Fibroblast of peridontal ligament (primary cell): ENCODE results near the gene IGF2BP3.
"Not testable (repeated sequence)": the region's sequence is repeated elsewhere in the genome, so short reads cannot be mapped to it uniquely, and the experiment has no call there.

Source experiments
- DNase-seq: peaks from one replicate; pipeline ENCODE4 v3.0.0-alpha.2; 2010; ENCODE audit errors: extremely low read depth

IGF2BP3 gene

GRCh38 chr7:23470330-23471105, at the start of gene IGF2BP3:
Gene IGF2BP3, minus strand, starts transcription at chr7:23470491. Its CDS starts 381 bp downstream, at chr7:23470110.
- DNase-seq, result peak; percentile 86

GRCh38 chr7:23514755-23515154, 44.5 kb upstream of the IGF2BP3 start:
- DNase-seq, result no peak

- not testable (repeated sequence) for DNase-seq
Observed at GRCh38 chr7:23513746-23514145, 43.5 kb upstream of the IGF2BP3 start.

- DNase-seq, result no peak
Observed at GRCh38 chr7:23494009-23494408, 23.7 kb upstream of the IGF2BP3 start.

GRCh38 chr7:23491502-23491901, 21.2 kb upstream of the IGF2BP3 start:
- DNase-seq, result no peak

- peak; percentile 41 for DNase-seq
Observed at GRCh38 chr7:23490357-23491135, 20.3 kb upstream of the IGF2BP3 start.

- not testable (repeated sequence) for DNase-seq
Observed at GRCh38 chr7:23488714-23489113, 18.4 kb upstream of the IGF2BP3 start.

GRCh38 chr7:23487670-23488069, 17.4 kb upstream of the IGF2BP3 start:
- no peak for DNase-seq

GRCh38 chr7:23486002-23486773, 15.9 kb upstream of the IGF2BP3 start:
- no peak for DNase-seq

- no peak for DNase-seq
Observed at GRCh38 chr7:23482686-23483085, 12.4 kb upstream of the IGF2BP3 start.

- DNase-seq, result no peak
Observed at GRCh38 chr7:23477962-23478866, 7.9 kb upstream of the IGF2BP3 start.

GRCh38 chr7:23477157-23477499, 6.8 kb upstream of the IGF2BP3 start:
- no peak for DNase-seq

GRCh38 chr7:23476286-23477156, 6.2 kb upstream of the IGF2BP3 start:
- no peak for DNase-seq

- DNase-seq, result no peak
Observed at GRCh38 chr7:23475576-23475839, 5.2 kb upstream of the IGF2BP3 start.

GRCh38 chr7:23474829-23475575, 4.7 kb upstream of the IGF2BP3 start:
- peak; percentile 53 for DNase-seq

GRCh38 chr7:23474094-23474828, 4.0 kb upstream of the IGF2BP3 start:
- peak; percentile 83 for DNase-seq

GRCh38 chr7:23473844-23474093, 3.5 kb upstream of the IGF2BP3 start:
- DNase-seq, result no peak

GRCh38 chr7:23472956-23473843, 2.9 kb upstream of the IGF2BP3 start:
- DNase-seq, result no peak
